ENCODE measurements around the gene CALR3. TPM values are rescaled to one million over a fixed set of nuclear protein-coding genes. Genes with fewer than 3 reads are reported as not detected.

CALR3 gene
- total and polyA plus RNA-seq, 2 of the 8 experiments (the other 6 are each of a cell fraction or from before 2014, with no cell fraction given) = 0.11 to 0.32 TPM

GRCh38 chr19:16429759-16430091 lies 66.2 kb downstream of the CALR3 start:
- H2AFZ ChIP-seq (ENCODE audit: low read length) = no peak overlapping the region
- DNase-seq (ENCODE audit: low read depth in 1 of 2, low spot score in 2 of 2) (no peak), FAIRE-seq (no peak)
- no peaks in the 10 kb centered on the region for H3K79me1 ChIP-seq (ENCODE audit: low read depth, low read length)
- no peak overlapping the region for H2BK12ac ChIP-seq (ENCODE audit: low read depth, low read length)
- H3K9ac ChIP-seq (replicated peaks in 1 of 4; ENCODE audit: extremely low read depth in 1 of 4, low read depth in 3 of 4, low read length in 3 of 4) = no peak overlapping the region
- H2BK120ac ChIP-seq (replicated peaks; ENCODE audit: low read depth, low read length) = no peak overlapping the region
- ChIA-PET CTCF (ENCODE audit: partially characterized antibody) (interaction anchor here (1.4 kb wide), 1 partner anchor 12 kb away, joined by 3 read pairs; no protein-coding TSS in a partner anchor), POLR2A (ENCODE audit: partially characterized antibody) (no interaction called here)
- no peaks in the 10 kb centered on the region for H3K23me2 ChIP-seq (ENCODE audit: low read depth, low read length)
- H4K20me1 ChIP-seq (replicated peaks in 1 of 2; ENCODE audit: control insufficient read depth in 1 of 2, insufficient read depth in 2 of 2, low read length in 2 of 2) = peaks cover 3 to 6% of the 10 kb centered on the region in 2 experiments
- no peak overlapping the region for H4K5ac ChIP-seq (ENCODE audit: insufficient read length, low read depth, low read length)
- no peak overlapping the region for H3K27ac ChIP-seq (ENCODE audit: low read depth, low read length)
- no peak overlapping the region for H2AK5ac ChIP-seq (ENCODE audit: low read depth, low read length)
- H4K91ac ChIP-seq (replicated peaks; ENCODE audit: insufficient read length, low read length) = no peak overlapping the region
- no peak overlapping the region for H3K4ac ChIP-seq (replicated peaks; ENCODE audit: insufficient read length, low read depth, low read length)
- no peak overlapping the region for H3K4me3 ChIP-seq (ENCODE audit: extremely low read depth in 1 of 4, insufficient read depth in 2 of 4, low read depth in 3 of 4, low read length in 4 of 4)
- H3K4me1 ChIP-seq (replicated peaks in 1 of 4; ENCODE audit: control insufficient read depth in 3 of 4, insufficient read depth in 4 of 4, low read length in 3 of 4) = no peaks in the 10 kb centered on the region
- H3K79me2 ChIP-seq (ENCODE audit: control insufficient read depth in 1 of 2, insufficient read depth in 2 of 2, low read length in 2 of 2) = no peaks in the 10 kb centered on the region
- H3K23ac ChIP-seq (ENCODE audit: insufficient read length) = no peak overlapping the region
- no peak overlapping the region for H2BK20ac ChIP-seq (ENCODE audit: low read length)
- no peak overlapping the region for H3K14ac ChIP-seq (ENCODE audit: insufficient read length)
- no peaks in the 10 kb centered on the region for H3K9me3 ChIP-seq (ENCODE audit: insufficient read depth in 2 of 2, low read depth in 1 of 2, low read length in 1 of 2)
- H2BK15ac ChIP-seq (ENCODE audit: low read length) = no peak overlapping the region
- H3K36me3 ChIP-seq (ENCODE audit: control insufficient read depth in 2 of 4, insufficient read depth in 4 of 4, low read length in 3 of 4) = peaks cover 10 to 35% (median 18%) of the 10 kb centered on the region in 4 experiments
- WGBS, 2 experiments (ENCODE audit: extremely low coverage in 1 of 2, insufficient coverage in 1 of 2, insufficient read length in 1 of 2, insufficient replicate concordance in 2 of 2, low coverage in 1 of 2, low lambda C conversion rate in 2 of 2, missing lambda C conversion rate in 1 of 2) = 89% methylated on average over 3 of the region's 3 CpGs; no CpG with 5 or more reads in 1 of the 2 experiments
- H3K56ac ChIP-seq (replicated peaks; ENCODE audit: insufficient read length, low read depth, low read length) = no peak overlapping the region
- no peak overlapping the region for H2BK5ac ChIP-seq (ENCODE audit: low read depth, low read length)
- no peak overlapping the region for H3K4me2 ChIP-seq (ENCODE audit: insufficient read depth in 1 of 2, low read depth in 2 of 2, low read length in 2 of 2)
- H3K18ac ChIP-seq (ENCODE audit: extremely low read depth, low read length) = no peak overlapping the region
- no peak overlapping the region for H4K8ac ChIP-seq (ENCODE audit: extremely low read depth, insufficient read depth, low read length)
- no peaks in the 10 kb centered on the region for H3K27me3 ChIP-seq (replicated peaks in 1 of 4; ENCODE audit: control insufficient read depth in 3 of 4, extremely low read depth in 1 of 4, insufficient read depth in 3 of 4, low read length in 3 of 4)
- TF ChIP-seq ASH2L (IDR thresholded peaks at IDR 0.05; ENCODE audit: low read length) (no peak), EP300 (IDR thresholded peaks at IDR 0.05; ENCODE audit: borderline replicate concordance in 1 of 2, low read depth in 2 of 2, low read length in 2 of 2) (no peak), YY1 (IDR thresholded peaks at IDR 0.05; ENCODE audit: low read depth, low read length) (no peak), POLR2AphosphoS5 (IDR thresholded peaks at IDR 0.05; ENCODE audit: low read depth, low read length) (no peak; the same call in 1 of the 2 replicates), USF2 (IDR thresholded peaks at IDR 0.05; ENCODE audit: low read length) (no peak), KDM1A (IDR thresholded peaks at IDR 0.05; ENCODE audit: borderline replicate concordance, low read length) (no peak), PHF8 (conservative IDR thresholded peaks at IDR 0.05; ENCODE audit: low read depth, low read length) (no peak), MAX (IDR thresholded peaks at IDR 0.05) (no peak), HDAC6 (IDR thresholded peaks at IDR 0.05; ENCODE audit: low read depth, low read length) (no peak), TAF7 (optimal IDR thresholded peaks at IDR 0.05; ENCODE audit: borderline replicate concordance, low read depth, low read length) (no peak)

All from H1 (cell line).